HG03196 (cell line): Measurements from ENCODE around the gene TUBGCP3.
"Not testable (repeated sequence)": the region's sequence is repeated elsewhere in the genome, so short reads cannot be mapped to it uniquely, and the experiment has no call there.

Source experiments
- ATAC-seq: cut with Tn5 transposase; IDR thresholded peaks from one replicate; pipeline ENCODE4 v1.9.1; 2021; ENCODE audit not compliant: unreplicated experiment

TUBGCP3 gene

DNA sequence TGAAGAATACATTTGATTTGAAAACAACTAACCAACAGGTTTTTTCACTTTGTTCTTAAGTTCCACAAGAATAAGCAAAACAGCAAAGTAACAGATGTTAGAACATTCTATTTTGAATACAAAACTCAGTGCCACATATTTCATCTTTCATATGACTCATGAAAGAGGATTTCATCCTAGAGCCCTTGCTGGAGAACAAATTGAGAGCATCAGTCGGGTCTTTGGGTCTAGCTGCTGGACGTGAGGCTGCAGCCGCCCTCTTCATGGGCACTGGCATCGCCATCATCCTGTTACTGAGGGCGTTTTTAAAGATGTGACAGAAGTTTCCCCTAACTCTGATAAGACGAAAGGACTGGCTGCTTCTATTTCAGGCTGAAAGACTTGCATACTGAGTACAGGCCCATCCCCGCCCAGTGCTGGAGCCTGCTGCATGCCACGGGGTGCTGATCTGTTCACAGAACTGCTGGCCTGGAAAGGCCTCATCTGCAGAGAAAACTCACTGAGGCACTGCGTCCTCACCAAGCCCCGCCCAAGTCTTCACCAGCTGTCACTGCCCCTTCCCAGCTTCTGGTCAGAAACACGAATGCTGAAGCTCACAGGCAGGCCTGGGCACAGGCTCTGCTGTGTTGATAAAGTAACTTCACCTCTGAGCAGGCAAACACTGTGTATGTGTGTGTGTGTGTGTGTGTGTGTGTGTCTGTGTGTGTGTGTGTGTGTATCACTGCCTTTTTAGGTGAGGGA, 101.4 kb downstream of the TUBGCP3 start:
- ATAC-seq, result no peak

GRCh38 chr13:112485814-112486213, 102.1 kb downstream of the TUBGCP3 start:
- ATAC-seq, result not testable (repeated sequence)

- no peak for ATAC-seq
These were observed 104.7 kb downstream of the TUBGCP3 start for GRCh38 chr13:112483299-112483698.

GRCh38 chr13:112481458-112481857, 106.5 kb downstream of the TUBGCP3 start:
- ATAC-seq, result no peak

- ATAC-seq, result no peak
These were observed 108.6 kb downstream of the TUBGCP3 start for GRCh38 chr13:112479389-112479788.

- no peak for ATAC-seq
These were observed 110.8 kb downstream of the TUBGCP3 start for GRCh38 chr13:112477070-112477619.

- ATAC-seq, result no peak
These were observed 112.1 kb downstream of the TUBGCP3 start for GRCh38 chr13:112475889-112476288.

GRCh38 chr13:112474869-112475268, 113.1 kb downstream of the TUBGCP3 start:
- no peak for ATAC-seq

DNA sequence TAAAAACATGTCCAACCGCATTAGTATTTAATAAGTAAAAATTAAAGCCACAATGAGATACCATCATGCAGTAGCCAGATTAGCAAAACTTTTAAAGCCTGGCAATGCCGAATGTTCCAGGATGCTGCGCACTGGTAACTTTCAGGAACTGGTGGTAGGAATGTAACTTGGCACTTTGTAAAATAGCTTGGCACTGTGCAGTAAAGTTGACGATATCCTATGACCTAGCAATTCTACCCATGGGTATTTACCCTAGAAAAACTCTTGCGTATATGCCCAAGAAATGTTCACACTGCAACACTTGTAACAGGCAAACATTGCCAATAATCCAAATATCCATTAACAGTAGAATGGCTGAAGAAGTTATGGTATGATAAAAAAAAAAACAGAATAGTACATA, 114.1 kb downstream of the TUBGCP3 start:
- no peak for ATAC-seq

GRCh38 chr13:112469071-112469745, 118.7 kb downstream of the TUBGCP3 start:
- ATAC-seq, result no peak

GRCh38 chr13:112468069-112468468, 119.9 kb downstream of the TUBGCP3 start:
- no peak for ATAC-seq

- no peak for ATAC-seq
These were observed 120.7 kb downstream of the TUBGCP3 start for GRCh38 chr13:112467236-112467635.

DNA sequence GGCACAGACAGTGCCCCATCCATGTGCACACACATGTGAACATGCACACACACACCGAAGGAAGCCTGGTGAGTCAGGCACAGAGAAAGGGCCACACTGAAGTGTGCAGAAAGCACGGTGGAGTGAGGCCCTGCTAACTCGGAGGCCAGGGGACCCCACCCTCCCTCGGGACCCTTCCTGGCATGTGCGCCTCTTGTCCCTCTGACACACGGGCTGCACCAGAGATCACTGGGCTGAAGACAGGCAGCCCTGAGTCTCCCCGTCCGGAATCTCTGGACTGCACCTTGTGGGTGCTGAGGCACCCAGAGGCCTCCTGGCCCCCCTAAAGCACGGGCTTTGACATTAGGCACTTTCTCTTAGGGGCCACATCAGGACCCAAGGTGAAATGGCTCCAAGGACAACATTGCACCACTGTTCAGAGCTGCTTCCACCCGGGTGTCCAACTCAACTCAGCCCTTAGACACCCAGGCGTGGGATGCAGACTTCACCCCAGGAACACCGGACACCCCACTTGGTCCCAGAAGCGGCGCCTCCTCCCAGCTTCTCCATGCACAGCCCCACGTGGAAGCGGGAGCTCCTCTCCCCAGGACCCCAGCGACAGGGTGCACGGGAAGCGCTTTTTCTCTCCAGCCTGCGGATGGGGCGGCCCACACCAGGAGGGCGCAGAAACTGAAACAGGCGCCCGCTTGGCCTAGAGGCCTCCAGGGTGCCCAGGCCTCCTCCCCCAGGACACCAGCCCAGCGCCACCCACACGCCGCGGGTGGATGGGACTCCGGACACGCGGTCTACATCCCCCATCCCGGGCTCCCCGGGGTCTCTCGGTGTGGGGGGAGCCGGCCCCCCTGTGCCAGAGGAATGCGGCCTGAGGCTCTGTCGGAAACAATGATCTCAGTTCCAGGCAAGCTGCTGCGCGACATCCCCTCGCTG, 121.6 kb downstream of the TUBGCP3 start:
- no peak for ATAC-seq

DNA sequence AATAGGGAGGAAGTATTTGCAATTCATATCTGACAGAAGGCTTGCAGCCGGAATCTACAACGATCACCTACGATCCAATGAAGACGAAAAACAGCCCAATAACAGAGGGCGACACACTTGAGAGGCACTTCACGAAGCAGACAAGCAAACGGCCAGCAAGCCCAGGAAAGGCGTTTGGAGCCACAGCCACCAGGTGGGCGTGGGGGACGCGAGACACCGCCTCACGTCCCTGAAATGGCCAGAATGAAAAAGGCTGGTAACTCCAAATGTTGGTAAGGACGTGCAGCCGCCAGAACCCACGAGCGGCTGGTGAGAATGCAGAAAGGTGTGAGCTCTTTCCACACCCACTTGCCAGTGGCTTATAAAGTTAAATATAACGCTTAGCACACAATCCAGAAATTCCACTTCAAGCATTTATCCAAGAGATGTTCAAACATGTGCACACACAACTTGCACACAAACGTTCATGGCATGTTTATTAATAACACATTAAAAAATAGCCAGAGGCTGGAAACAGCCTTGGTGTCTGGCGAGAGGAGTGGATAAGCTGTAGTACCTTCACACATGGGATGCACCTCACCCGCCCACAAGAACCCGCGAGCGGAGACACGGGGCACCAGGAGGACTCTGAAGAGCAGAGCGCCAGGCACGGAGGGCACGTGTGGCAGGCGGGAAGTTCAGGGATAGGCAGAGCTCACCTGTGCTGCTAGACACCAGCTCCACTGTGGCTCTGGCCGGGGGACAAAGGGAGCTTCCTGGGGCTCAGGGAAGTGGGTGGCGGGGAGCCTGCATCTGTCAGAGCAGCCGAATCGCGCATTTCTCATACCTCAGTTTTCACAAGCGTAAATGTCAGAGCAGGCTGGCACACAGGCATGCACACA, 122.5 kb downstream of the TUBGCP3 start:
- ATAC-seq, result no peak

DNA sequence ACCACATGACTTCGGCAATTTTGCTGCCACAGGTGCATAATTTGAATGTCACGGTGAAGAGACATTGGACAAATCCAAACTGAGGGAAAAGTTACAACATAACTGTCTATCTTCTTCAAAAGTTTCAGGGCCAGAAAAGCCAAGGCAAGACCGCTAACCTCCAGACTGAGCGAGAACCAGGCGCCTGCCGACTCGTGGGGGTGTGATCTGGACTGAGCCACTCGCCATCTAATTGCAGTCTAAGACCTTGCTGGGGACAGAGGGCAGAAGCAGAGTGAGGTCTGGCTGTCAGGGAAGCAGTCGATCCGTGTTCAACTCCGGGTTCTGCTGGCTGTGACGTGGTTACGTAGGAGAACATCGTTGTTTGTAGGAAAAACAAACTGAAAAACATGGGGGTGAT, 123.2 kb downstream of the TUBGCP3 start:
- ATAC-seq, result no peak

GRCh38 chr13:112462408-112462807, 125.5 kb downstream of the TUBGCP3 start:
- ATAC-seq, result no peak

DNA sequence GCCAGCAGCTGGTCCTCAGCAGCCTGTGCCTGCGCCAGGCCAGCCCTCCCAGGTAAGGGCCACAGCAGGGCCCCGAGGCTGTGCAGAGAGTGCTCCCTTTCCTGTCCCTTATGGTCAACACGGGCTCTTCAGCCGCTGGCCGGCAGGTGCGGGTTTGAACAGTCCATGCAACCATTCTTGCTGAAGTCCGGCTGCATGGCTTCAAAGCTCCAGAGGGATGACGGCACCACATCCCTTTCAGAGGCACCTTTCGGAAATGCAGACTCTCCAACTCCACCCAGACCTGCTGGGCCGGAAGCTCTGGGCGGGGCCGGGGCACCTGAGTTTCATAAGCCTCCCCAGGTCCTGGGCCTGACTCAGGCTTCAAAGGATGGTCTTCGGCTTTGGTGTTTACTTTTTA, 130.5 kb downstream of the TUBGCP3 start:
- ATAC-seq, result no peak

GRCh38 chr13:112457081-112457480, 130.9 kb downstream of the TUBGCP3 start:
- no peak for ATAC-seq

DNA sequence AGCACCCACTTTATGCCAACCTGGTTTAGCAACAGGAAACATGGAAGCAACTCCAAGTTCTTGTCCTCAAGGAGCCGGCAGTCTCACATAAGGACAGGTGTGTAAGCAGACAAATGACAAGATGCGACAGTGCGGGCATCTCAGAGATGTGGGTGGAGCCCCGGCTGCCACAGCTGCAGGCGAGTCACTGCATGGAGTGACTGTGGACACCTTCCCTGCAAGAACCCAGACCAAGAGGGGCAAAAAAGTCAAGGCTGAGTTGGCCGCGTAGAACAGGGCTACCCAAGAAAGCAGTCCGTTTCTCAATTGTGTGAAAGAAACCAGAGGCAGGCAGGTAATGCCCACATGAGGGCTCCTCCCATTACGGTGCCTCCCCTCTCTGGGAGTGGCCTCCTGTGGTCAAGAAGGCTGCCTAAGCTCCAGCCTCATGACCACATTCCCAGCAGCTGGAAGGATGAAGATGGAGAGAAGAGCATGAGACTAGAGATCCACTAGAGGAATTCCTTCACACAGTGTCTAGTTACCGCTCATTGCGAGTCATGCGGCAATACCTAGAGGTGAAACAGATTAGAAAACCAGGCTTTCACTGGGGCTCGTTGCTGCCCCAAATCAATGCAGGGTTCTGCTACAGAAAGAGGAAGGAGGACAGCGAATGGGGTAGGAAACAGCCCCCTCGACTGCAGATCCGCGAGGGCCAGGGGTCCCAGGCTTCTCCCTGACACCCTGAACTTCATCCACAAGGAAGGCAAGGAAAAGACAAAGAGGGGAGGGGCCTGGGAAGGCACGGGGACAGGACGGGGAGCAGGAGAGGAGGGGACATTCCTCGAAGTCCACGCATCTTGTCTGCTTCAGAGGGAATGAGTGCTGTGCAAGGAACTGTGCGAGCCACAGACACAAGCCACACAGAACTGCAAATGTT, 131.6 kb downstream of the TUBGCP3 start:
- ATAC-seq, result no peak
